MM.1S (cell line): ENCODE measurements around the gene SAMD7.

Experiments used
- DNase-seq: peaks from one replicate; pipeline ENCODE4 v3.0.0-alpha.2; 2015
- H2AFZ ChIP-seq: fragments of 300-600 bp; sonication (generic); 2 replicates; pipeline ENCODE4 v1.6.0; 2016; ENCODE audit warnings: antibody characterized with exemption, low read length
- H3F3A ChIP-seq: fragments of 300-600 bp; sonication (generic); 2 replicates; pipeline ENCODE4 v1.6.1; 2016; ENCODE audit warnings: mild to moderate bottlenecking, antibody characterized with exemption, low read length, moderate library complexity, mixed read lengths; ENCODE audit not compliant: insufficient read depth
- H3K27ac ChIP-seq: fragments of 300-600 bp; sonication (generic); 2 replicates; pipeline ENCODE4 v1.5.1; 2016; ENCODE audit warnings: mild to moderate bottlenecking, low read length
- H3K27me3 ChIP-seq: fragments of 300-600 bp; sonication (generic); replicated peaks from 2 replicates; pipeline ENCODE4 v1.6.0; 2016; ENCODE audit warnings: low read length; ENCODE audit not compliant: insufficient read depth
- H3K36me3 ChIP-seq: fragments of 300-600 bp; sonication (generic); replicated peaks from 2 replicates; pipeline ENCODE4 v1.6.1; 2016; ENCODE audit warnings: mild to moderate bottlenecking, low read length, mixed read lengths; ENCODE audit not compliant: insufficient read depth
- H3K4me1 ChIP-seq: fragments of 300-600 bp; sonication (generic); 2 replicates; pipeline ENCODE4 v1.6.1; 2016; ENCODE audit warnings: low read length, mixed read lengths
- H3K4me2 ChIP-seq: fragments of 300-600 bp; sonication (generic); 2 replicates; pipeline ENCODE4 v1.6.0; 2016; ENCODE audit warnings: low read depth, low read length
- H3K4me3 ChIP-seq: fragments of 300-600 bp; sonication (generic); 2 replicates; pipeline ENCODE4 v1.5.1; 2016; ENCODE audit warnings: low read length, mixed read lengths
- H3K79me2 ChIP-seq: fragments of 300-600 bp; sonication (generic); 2 replicates; pipeline ENCODE4 v1.6.1; 2016; ENCODE audit warnings: mixed run types, low read length, mixed read lengths
- H3K9ac ChIP-seq: fragments of 300-600 bp; sonication (generic); 2 replicates; pipeline ENCODE4 v1.6.1; 2016; ENCODE audit warnings: low read length, mixed read lengths
- H3K9me2 ChIP-seq: fragments of 300-600 bp; sonication (generic); replicated peaks from 2 replicates; pipeline ENCODE4 v1.6.1; 2016; ENCODE audit warnings: mild to moderate bottlenecking, low read length, mixed read lengths; ENCODE audit not compliant: insufficient read depth
- H3K9me3 ChIP-seq: fragments of 300-600 bp; sonication (generic); replicated peaks from 2 replicates; pipeline ENCODE4 v1.6.1; 2016; ENCODE audit warnings: mild to moderate bottlenecking, low read length, mixed read lengths; ENCODE audit not compliant: insufficient read depth
- H4K20me1 ChIP-seq: fragments of 300-600 bp; sonication (generic); 2 replicates; pipeline ENCODE4 v1.6.1; 2016; ENCODE audit warnings: mild to moderate bottlenecking, low read length, moderate library complexity, mixed read lengths; ENCODE audit not compliant: insufficient read depth
- EZH2 ChIP-seq: fragments of 300-600 bp; sonication (generic); optimal IDR thresholded peaks from 2 replicates; pipeline ENCODE3; 2017; ENCODE audit warnings: low read depth, mild to moderate bottlenecking, antibody characterized with exemption, low read length, mixed read lengths
- EZH2phosphoT487 ChIP-seq: fragments of 300-600 bp; sonication (generic); IDR thresholded peaks from 2 replicates; pipeline ENCODE4 v1.6.1; 2018; ENCODE audit warnings: antibody characterized with exemption, low read length
- TF ChIP-seq, protein P1 (sequence below): fragments of 300-600 bp; sonication (generic); IDR thresholded peaks from 2 replicates; pipeline ENCODE4 v1.5.1; 2016; ENCODE audit warnings: antibody characterized with exemption, low read length, mixed read lengths

Gene SAMD7, protein sequence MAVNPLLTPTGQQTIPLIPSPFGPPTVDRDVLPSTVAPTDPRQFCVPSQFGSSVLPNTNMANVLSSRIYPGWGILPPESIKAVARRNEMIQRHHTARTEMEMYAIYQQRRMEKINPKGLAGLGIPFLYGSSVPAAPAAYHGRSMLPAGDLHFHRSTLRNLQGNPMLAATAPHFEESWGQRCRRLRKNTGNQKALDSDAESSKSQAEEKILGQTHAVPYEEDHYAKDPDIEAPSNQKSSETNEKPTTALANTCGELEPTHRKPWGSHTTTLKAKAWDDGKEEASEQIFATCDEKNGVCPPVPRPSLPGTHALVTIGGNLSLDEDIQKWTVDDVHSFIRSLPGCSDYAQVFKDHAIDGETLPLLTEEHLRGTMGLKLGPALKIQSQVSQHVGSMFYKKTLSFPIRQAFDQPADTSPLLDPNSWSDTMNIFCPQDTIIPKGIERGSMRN

DNA sequence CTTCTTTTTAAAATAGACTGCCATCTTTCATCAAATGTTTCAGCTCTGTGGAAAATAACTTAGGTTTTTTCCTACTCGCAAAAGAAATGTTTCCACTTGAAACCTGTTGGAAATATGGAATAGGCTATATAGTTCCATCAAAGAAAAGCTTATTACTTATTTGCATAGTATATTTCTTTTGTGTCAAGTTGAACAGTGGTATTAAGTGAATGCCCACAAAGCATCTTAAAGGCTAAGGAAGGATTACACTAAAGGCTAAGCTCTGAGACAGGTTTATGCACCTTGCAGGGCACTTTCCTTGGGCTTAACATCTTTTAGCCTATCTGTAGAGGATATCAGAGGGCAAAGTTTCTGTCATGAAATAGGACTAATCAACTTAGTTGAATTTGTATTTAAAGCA lies at the start of gene SAMD7:
Gene SAMD7, plus strand, starts transcription at position 301 of the 400 bp plus-strand sequence. CDS start 7,927 bp downstream, outside the sequence.
- DNase-seq: no peak
- no peak within 1 kb of the TSS for H3K9ac ChIP-seq
- no peak within 1 kb of the TSS for H3K4me3 ChIP-seq
- no peaks in the 10 kb centered on the region for H3F3A ChIP-seq
- no peak within 1 kb of the TSS for H2AFZ ChIP-seq
- H3K36me3 ChIP-seq: no peaks in the 10 kb centered on the region
- H3K27ac ChIP-seq: no peak within 1 kb of the TSS
- H4K20me1 ChIP-seq: no peaks in the 10 kb centered on the region
- H3K9me3 ChIP-seq: no peaks in the 10 kb centered on the region
- H3K27me3 ChIP-seq: no peaks in the 10 kb centered on the region
- H3K4me1 ChIP-seq: no peaks in the 10 kb centered on the region
- TF ChIP-seq, protein P1, sequence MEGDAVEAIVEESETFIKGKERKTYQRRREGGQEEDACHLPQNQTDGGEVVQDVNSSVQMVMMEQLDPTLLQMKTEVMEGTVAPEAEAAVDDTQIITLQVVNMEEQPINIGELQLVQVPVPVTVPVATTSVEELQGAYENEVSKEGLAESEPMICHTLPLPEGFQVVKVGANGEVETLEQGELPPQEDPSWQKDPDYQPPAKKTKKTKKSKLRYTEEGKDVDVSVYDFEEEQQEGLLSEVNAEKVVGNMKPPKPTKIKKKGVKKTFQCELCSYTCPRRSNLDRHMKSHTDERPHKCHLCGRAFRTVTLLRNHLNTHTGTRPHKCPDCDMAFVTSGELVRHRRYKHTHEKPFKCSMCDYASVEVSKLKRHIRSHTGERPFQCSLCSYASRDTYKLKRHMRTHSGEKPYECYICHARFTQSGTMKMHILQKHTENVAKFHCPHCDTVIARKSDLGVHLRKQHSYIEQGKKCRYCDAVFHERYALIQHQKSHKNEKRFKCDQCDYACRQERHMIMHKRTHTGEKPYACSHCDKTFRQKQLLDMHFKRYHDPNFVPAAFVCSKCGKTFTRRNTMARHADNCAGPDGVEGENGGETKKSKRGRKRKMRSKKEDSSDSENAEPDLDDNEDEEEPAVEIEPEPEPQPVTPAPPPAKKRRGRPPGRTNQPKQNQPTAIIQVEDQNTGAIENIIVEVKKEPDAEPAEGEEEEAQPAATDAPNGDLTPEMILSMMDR: no peak
- TF ChIP-seq EZH2 (no peak), EZH2phosphoT487 (no peak)
- H3K9me2 ChIP-seq: no peaks in the 10 kb centered on the region
- H3K4me2 ChIP-seq: no peak within 1 kb of the TSS
- H3K79me2 ChIP-seq: no peaks in the 10 kb centered on the region

DNA sequence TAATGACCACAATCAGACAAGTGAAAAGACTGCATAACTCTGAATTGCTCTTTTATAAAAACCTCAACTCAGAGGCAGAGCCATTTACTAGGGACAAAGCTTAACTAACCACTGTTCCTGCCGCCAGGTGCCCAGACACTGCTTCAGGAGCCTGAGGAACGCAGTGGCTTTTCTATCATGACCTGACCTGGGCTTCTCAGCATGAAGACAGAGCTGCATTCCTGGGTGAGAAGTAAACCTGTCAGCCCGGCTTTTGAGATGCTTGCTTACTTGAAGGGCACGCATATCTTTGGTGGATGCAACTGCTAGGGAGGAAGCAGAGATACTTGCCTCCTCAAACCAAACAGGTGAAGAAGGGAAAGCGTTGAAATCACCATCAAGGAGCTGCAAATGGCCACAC lies 49.5 kb upstream of the SAMD7 start:
- DNase-seq: no peak
- no peaks in the 10 kb centered on the region for H4K20me1 ChIP-seq
- H3K9me3 ChIP-seq: no peaks in the 10 kb centered on the region
- H3K36me3 ChIP-seq: no peaks in the 10 kb centered on the region
- 0 out of 2 replicates have a peak, but pooled peaks cover 2% of the 10 kb centered on the region for H3K27me3 ChIP-seq
- no peaks in the 10 kb centered on the region for H3K79me2 ChIP-seq
- H3K4me3 ChIP-seq: no peak overlapping the region
- no peak overlapping the region for H3K4me2 ChIP-seq
- peaks cover 10% of the 10 kb centered on the region for H3K4me1 ChIP-seq
- H3K27ac ChIP-seq: no peak overlapping the region
- no peaks in the 10 kb centered on the region for H3K9me2 ChIP-seq
- no peak overlapping the region for H2AFZ ChIP-seq
- H3F3A ChIP-seq: no peaks in the 10 kb centered on the region
- no peak overlapping the region for H3K9ac ChIP-seq
- TF ChIP-seq EZH2 (no peak), EZH2phosphoT487 (no peak)
- TF ChIP-seq, protein P1: no peak

DNA sequence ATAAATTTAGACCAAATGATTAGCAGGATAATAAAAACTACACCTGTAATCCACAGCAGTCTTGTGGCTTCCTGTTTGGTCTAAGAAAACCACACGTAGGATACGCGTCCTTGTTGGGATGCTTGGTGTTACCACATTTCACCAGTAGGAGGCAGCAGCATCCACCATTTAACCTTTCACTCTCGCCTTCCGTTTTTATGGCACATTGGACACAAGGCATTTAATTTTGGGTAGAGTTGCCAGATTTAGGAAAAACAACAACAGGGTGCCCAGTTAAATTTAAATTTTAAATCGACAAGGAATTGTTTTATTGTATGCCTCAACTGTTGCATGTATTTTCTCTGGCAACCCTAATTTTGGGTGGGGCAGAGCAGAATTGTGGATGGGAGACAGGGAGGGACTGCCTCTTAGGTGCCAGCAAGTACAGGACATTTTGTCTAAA lies 47.9 kb upstream of the SAMD7 start:
- Histone ChIP-seq H3K9me3 (no peaks in the 10 kb centered on the region), H4K20me1 (no peaks in the 10 kb centered on the region), H3K4me3 (no peak overlapping the region), H2AFZ (no peak overlapping the region), H3K4me1 (peaks cover 10% of the 10 kb centered on the region), H3K9me2 (no peaks in the 10 kb centered on the region), H3K27ac (no peak overlapping the region), H3K79me2 (no peaks in the 10 kb centered on the region), H3K4me2 (peak overlapping the region; percentile 42; the same call in 1 of the 2 replicates), H3K27me3 (0 out of 2 replicates have a peak, but pooled peaks cover 2% of the 10 kb centered on the region), H3K36me3 (no peaks in the 10 kb centered on the region), H3F3A (no peaks in the 10 kb centered on the region), H3K9ac (no peak overlapping the region)
- DNase-seq: peak; percentile 87
- TF ChIP-seq, protein P1: peak; percentile 99
- TF ChIP-seq EZH2phosphoT487: no peak
